Breast epithelium (tissue), 3 donors: ENCODE results near the gene TMEFF2.

Source experiments
- POLR2A ChIP-seq: fragments of 450-650 bp; IDR thresholded peaks from one replicate; pipeline ENCODE4 v1.6.1; 2016; ENCODE audit warnings: antibody characterized with exemption, mild to moderate bottlenecking, moderate library complexity
- POLR2AphosphoS5 ChIP-seq, 3 donors: sonication (generic); formaldehyde crosslinking; IDR thresholded peaks; one replicate each; pipeline ENCODE4 v1.6.1; 2017; ENCODE audit warnings: antibody characterized with exemption in 3 of 3
- TF ChIP-seq, protein P1 (sequence below), 3 donors: fragments of 450-650 bp; IDR thresholded peaks; one replicate each; pipeline ENCODE4 v1.5.1; 2016 to 2017; ENCODE audit warnings: antibody characterized with exemption in 3 of 3, mild to moderate bottlenecking in 3 of 3, moderate library complexity in 3 of 3

DNA sequence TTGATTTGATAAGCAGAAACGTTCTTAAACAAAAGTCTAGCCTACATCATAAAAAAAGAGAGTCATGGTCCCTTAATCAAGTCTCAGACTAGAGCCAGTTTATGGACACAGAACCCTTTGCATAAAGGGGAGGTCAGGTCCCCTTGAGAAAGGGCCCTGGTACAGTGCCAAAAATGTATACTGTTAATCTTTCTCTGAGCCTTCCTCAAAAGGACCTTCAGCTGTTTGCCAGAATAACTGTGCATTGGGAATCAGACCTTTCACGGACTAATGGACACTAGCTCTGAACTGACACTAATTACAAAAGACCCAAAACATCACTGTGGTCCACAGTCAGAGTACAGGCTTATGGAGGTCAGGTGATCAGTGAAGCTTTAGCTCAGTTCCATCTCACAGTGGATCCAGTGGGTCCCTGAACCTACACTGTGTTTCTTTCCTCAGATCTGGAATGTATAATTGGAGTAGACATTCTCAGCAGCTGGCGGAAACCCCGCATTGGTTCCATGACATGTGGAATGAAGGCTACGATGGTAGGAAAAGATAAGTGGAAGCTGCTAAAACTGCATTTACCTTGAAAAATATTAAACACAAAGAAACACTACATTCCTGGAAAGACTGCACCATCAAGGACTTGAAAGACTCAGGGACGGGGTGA, 151.4 kb downstream of the TMEFF2 start:
- TF ChIP-seq, protein P1, sequence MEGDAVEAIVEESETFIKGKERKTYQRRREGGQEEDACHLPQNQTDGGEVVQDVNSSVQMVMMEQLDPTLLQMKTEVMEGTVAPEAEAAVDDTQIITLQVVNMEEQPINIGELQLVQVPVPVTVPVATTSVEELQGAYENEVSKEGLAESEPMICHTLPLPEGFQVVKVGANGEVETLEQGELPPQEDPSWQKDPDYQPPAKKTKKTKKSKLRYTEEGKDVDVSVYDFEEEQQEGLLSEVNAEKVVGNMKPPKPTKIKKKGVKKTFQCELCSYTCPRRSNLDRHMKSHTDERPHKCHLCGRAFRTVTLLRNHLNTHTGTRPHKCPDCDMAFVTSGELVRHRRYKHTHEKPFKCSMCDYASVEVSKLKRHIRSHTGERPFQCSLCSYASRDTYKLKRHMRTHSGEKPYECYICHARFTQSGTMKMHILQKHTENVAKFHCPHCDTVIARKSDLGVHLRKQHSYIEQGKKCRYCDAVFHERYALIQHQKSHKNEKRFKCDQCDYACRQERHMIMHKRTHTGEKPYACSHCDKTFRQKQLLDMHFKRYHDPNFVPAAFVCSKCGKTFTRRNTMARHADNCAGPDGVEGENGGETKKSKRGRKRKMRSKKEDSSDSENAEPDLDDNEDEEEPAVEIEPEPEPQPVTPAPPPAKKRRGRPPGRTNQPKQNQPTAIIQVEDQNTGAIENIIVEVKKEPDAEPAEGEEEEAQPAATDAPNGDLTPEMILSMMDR (IDR thresholded peaks at IDR 0.05) = no peak
- TF ChIP-seq POLR2AphosphoS5 (IDR thresholded peaks at IDR 0.05) = no peak
- no peak for TF ChIP-seq POLR2A
